Osteocyte (in vitro differentiated cells): ENCODE data around the gene FGF14. TPM values are rescaled to one million over a fixed set of nuclear protein-coding genes. Genes with fewer than 3 reads are reported as not detected.
A peak's percentile ranks its signal among the peaks of the same experiment; 100 is the strongest.

Source experiments
- DNase-seq: peaks from one replicate; pipeline ENCODE4 v3.0.0; 2021; ENCODE audit warnings: mixed read lengths; ENCODE audit not compliant: unreplicated experiment; ENCODE audit errors: extremely low spot score
- H3K27ac Mint-ChIP-seq: one replicate; pipeline ENCODE4 v1.8.0; 2021; ENCODE audit warnings: mild to moderate bottlenecking, mixed read lengths; ENCODE audit not compliant: unreplicated experiment
- H3K27me3 Mint-ChIP-seq: one replicate; pipeline ENCODE4 v1.8.0; 2021; ENCODE audit warnings: mixed read lengths; ENCODE audit not compliant: unreplicated experiment
- H3K36me3 Mint-ChIP-seq: one replicate; pipeline ENCODE4 v1.8.0; 2021; ENCODE audit warnings: mixed read lengths; ENCODE audit not compliant: unreplicated experiment
- H3K4me1 Mint-ChIP-seq: one replicate; pipeline ENCODE4 v1.8.0; 2021; ENCODE audit warnings: mixed read lengths; ENCODE audit not compliant: unreplicated experiment
- H3K4me3 Mint-ChIP-seq: one replicate; pipeline ENCODE4 v1.8.0; 2021; ENCODE audit warnings: mild to moderate bottlenecking, moderate library complexity, mixed read lengths; ENCODE audit not compliant: unreplicated experiment
- H3K9me3 Mint-ChIP-seq: one replicate; pipeline ENCODE4 v1.8.0; 2021; ENCODE audit warnings: mixed read lengths; ENCODE audit not compliant: unreplicated experiment
- total RNA-seq: library from RNA; stranded (reverse); gene quantifications from 2 replicates; pipeline ENCODE4 v1.2.1, GENCODE V29; 2021
- TF ChIP-seq, protein P1 (sequence below): fragments of 200-600 bp; sonication (generic); IDR thresholded peaks from 2 replicates; pipeline ENCODE4 v1.5.0; 2021; ENCODE audit warnings: antibody characterized with exemption, mild to moderate bottlenecking, moderate library complexity

The FGF14 gene
- total RNA-seq, 1 donor from 2014 or later = 0.24 TPM

DNA sequence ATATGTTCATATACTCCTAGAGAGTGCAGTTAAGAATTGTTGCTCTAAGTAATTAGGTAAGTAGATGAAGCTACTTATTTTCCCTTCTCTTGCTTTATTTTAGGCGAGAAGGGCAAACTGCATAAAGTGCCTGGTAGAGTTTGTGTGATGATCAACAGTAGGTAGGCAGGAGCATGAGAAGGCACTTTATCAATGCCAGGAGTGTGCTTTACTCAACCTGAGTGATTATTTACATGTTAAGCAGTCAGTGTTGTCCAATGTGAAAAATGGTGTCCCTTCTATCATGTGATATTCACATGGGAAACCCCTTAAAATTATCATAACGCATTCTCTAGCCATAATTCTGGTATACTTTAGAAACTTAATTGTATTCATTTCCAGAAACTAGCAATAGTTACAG lies 655.3 kb downstream of the FGF14 start:
- Mint-ChIP-seq H3K36me3 (no peaks in the 10 kb centered on the region), H3K4me1 (peaks cover 15% of the 10 kb centered on the region), H3K27ac (no peak overlapping the region), H3K9me3 (peaks cover 7% of the 10 kb centered on the region), H3K4me3 (no peak overlapping the region), H3K27me3 (no peaks in the 10 kb centered on the region)
- no peak for DNase-seq
- TF ChIP-seq, protein P1, sequence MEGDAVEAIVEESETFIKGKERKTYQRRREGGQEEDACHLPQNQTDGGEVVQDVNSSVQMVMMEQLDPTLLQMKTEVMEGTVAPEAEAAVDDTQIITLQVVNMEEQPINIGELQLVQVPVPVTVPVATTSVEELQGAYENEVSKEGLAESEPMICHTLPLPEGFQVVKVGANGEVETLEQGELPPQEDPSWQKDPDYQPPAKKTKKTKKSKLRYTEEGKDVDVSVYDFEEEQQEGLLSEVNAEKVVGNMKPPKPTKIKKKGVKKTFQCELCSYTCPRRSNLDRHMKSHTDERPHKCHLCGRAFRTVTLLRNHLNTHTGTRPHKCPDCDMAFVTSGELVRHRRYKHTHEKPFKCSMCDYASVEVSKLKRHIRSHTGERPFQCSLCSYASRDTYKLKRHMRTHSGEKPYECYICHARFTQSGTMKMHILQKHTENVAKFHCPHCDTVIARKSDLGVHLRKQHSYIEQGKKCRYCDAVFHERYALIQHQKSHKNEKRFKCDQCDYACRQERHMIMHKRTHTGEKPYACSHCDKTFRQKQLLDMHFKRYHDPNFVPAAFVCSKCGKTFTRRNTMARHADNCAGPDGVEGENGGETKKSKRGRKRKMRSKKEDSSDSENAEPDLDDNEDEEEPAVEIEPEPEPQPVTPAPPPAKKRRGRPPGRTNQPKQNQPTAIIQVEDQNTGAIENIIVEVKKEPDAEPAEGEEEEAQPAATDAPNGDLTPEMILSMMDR = no peak

DNA sequence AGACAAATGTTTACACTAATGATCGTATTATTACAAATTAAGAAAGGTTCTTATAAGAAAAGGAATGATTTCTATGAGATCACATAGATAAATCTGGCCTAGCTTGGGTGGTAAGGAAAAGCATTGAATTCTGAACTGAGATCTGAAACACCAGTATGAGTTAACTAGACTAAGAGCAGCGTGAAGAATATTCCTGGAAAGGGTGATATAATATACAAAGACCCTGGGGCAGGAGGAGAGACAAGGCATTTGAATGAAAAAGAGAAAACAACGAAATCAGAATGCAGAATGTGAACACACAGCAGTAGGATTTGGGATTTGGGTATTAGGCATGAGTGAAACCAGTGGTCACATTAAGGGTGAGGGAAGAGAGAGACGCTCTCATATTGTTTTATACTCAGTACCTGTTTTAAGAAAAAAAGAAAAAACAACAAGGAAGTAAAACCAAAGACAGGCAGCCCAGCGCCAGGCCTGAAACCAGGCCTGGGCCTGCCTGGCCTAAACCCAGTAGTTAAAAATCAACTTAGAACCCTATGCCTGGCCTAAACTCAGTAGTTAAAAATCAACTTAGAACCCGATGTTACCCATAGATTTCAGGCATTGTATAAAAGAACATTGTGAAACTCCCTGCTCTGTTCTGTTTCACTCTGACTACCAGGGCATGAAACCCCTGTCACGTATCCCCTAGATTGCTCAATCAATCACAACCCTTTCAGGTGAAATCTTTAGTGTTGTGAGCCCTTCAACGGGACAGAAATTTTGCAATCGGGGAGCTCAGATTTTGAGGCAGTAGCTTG lies 662.3 kb downstream of the FGF14 start:
- Mint-ChIP-seq H3K4me1 (peaks cover 5% of the 10 kb centered on the region), H3K27ac (no peak overlapping the region), H3K27me3 (no peaks in the 10 kb centered on the region), H3K4me3 (no peak overlapping the region), H3K36me3 (no peaks in the 10 kb centered on the region), H3K9me3 (no peaks in the 10 kb centered on the region)
- DNase-seq = no peak
- TF ChIP-seq, protein P1 = no peak

DNA sequence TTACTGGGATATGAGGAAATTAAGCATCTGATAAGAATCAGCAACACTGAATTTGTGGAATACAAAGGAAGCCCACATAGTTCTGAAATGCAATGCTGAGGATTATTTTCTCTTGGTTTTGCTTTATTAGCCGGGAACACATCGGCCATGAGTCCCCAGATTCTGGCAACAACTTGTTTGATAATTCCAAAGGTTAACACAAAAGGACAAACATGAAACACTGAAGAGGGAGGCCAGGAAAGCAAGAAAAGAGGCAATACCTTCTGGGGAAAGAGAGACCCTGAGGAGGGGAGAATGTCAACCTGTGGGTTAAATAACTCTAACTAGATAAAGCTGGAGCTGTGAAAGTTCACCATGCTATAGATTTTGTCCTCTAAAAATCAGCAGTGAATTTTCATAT lies 663.5 kb downstream of the FGF14 start:
- DNase-seq = no peak
- H3K4me1 Mint-ChIP-seq = peaks cover 5% of the 10 kb centered on the region
- H3K27ac Mint-ChIP-seq = no peak overlapping the region
- H3K27me3 Mint-ChIP-seq = no peaks in the 10 kb centered on the region
- H3K36me3 Mint-ChIP-seq = no peaks in the 10 kb centered on the region
- no peak overlapping the region for H3K4me3 Mint-ChIP-seq
- no peaks in the 10 kb centered on the region for H3K9me3 Mint-ChIP-seq
- TF ChIP-seq, protein P1 = no peak

DNA sequence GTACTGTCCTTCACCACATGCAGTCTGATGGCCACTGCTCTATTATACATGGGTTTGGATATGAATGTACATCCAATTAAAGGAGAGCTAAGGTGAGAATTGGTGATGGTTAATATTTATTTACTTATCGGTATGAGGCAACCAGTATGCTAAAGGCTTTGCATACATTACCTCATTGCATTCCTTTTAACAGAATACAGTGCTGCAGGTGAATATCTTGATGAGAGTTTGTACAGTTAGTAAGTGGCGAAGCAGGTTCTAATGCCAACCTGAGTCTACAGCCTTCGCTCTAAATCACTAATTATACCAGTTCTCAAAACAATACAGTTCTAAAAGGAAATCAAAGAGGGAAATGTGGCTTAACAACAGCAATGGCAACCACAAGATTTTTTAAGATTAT lies 665.3 kb downstream of the FGF14 start:
- no peak overlapping the region for H3K4me3 Mint-ChIP-seq
- H3K4me1 Mint-ChIP-seq = peaks cover 8% of the 10 kb centered on the region
- TF ChIP-seq, protein P1 = no peak
- no peak overlapping the region for H3K27ac Mint-ChIP-seq
- no peaks in the 10 kb centered on the region for H3K9me3 Mint-ChIP-seq
- no peak for DNase-seq
- no peaks in the 10 kb centered on the region for H3K27me3 Mint-ChIP-seq
- H3K36me3 Mint-ChIP-seq = no peaks in the 10 kb centered on the region

DNA sequence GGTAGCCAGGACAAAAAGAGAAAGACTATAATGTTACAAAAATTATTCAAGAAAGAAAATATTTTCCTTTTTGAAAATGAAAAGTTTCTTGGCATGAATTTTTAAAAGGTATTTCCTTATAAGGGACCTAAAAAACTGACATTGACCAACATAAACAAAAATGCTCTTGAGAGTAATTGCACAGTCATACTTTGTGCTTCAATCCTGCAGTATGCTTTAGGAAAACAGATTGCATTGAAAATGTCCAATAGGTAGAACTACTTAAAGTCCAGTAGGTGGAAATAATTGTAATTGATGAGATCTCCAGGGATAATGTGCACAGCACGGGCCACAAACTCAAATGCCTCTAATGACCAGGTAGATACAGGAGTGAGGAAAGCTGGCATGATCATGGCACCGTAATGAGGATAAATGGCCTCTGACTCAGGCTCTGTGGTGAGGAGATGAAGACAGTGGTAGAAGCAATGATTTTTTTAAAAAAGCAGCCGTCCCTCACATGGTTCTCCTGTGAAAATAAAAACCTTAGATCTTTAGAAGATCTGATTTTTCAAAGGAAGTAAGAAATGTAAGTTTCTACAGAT lies 671.3 kb downstream of the FGF14 start:
- no peak overlapping the region for H3K4me3 Mint-ChIP-seq
- H3K27me3 Mint-ChIP-seq = no peaks in the 10 kb centered on the region
- TF ChIP-seq, protein P1 = no peak
- DNase-seq = no peak
- H3K36me3 Mint-ChIP-seq = peaks cover 10% of the 10 kb centered on the region
- peaks cover 47% of the 10 kb centered on the region for H3K4me1 Mint-ChIP-seq
- no peaks in the 10 kb centered on the region for H3K9me3 Mint-ChIP-seq
- H3K27ac Mint-ChIP-seq = peak overlapping the region; percentile 69
